Measurements from ENCODE around the gene LGR6. TPM values are rescaled to one million over a fixed set of nuclear protein-coding genes. Genes with fewer than 3 reads are reported as not detected.

Gene LGR6
- polyA plus RNA-seq, 1 donor from 2014 or later: not detected

GRCh38 chr1:202199040-202199889 is 5.7 kb downstream of the LGR6 start:
- no peak overlapping the region for H2AFZ ChIP-seq (ENCODE audit: low read depth, low read length)
- H3F3A ChIP-seq (ENCODE audit: insufficient read depth, low read length, poor library complexity, severe bottlenecking): no peaks in the 10 kb centered on the region

More at GRCh38 chr1:202199040-202199889, 5.7 kb downstream of the LGR6 start:
- Histone ChIP-seq H3K36me3 (ENCODE audit: insufficient read depth, low read length) (no peaks in the 10 kb centered on the region), H3K27me3 (ENCODE audit: insufficient read depth, low read depth, low read length) (peaks cover 17% of the 10 kb centered on the region), H3K9me2 (ENCODE audit: insufficient read depth, low read length) (no peaks in the 10 kb centered on the region), H3K79me2 (replicated peaks; ENCODE audit: insufficient read depth, low read length) (no peaks in the 10 kb centered on the region), H3K27ac (ENCODE audit: low read length) (no peak overlapping the region), H3K9me3 (ENCODE audit: low read length) (no peaks in the 10 kb centered on the region), H3K4me2 (ENCODE audit: low read length) (no peak overlapping the region), H4K20me1 (ENCODE audit: insufficient read depth) (no peaks in the 10 kb centered on the region), H3K9ac (ENCODE audit: low read length) (no peak overlapping the region), H3K4me3 (ENCODE audit: low read length) (no peak overlapping the region)
- TF ChIP-seq EZH2 (IDR thresholded peaks at IDR 0.05; ENCODE audit: borderline replicate concordance, insufficient read depth, low read length, poor library complexity, severe bottlenecking) (no peak), MXI1 (conservative IDR thresholded peaks at IDR 0.05; ENCODE audit: poor library complexity, severe bottlenecking) (no peak), POLR2AphosphoS5 (IDR thresholded peaks at IDR 0.05) (no peak), CTCF (IDR thresholded peaks at IDR 0.05; ENCODE audit: poor library complexity, severe bottlenecking) (no peak), REST (IDR thresholded peaks at IDR 0.05; ENCODE audit: borderline replicate concordance) (no peak), TAF1 (IDR thresholded peaks at IDR 0.05; ENCODE audit: low read depth) (no peak), RAD21 (conservative IDR thresholded peaks at IDR 0.05) (no peak), EP300 (conservative IDR thresholded peaks at IDR 0.05; ENCODE audit: poor library complexity, severe bottlenecking) (no peak), SMC3 (conservative IDR thresholded peaks at IDR 0.05; ENCODE audit: poor library complexity) (no peak)
